Prostate gland (tissue), 2 donors: ENCODE results near the gene ARF3. TPM values are rescaled to one million over a fixed set of nuclear protein-coding genes. Genes with fewer than 3 reads are reported as not detected.

Experiments
- DNase-seq: peaks from one replicate; pipeline ENCODE4 v3.0.0-alpha.2; 2019; ENCODE audit warnings: low spot score
- H3K27ac ChIP-seq, 2 donors: fragments of 200-600 bp; sonication (generic); 2 replicates each; pipeline ENCODE4 v1.5.1; 2017 to 2019
- H3K27me3 ChIP-seq: fragments of 200-600 bp; sonication (generic); replicated peaks from 2 replicates; pipeline ENCODE4 v1.5.1; 2019; ENCODE audit not compliant: insufficient read depth
- H3K36me3 ChIP-seq, 2 donors: fragments of 200-600 bp; sonication (generic); 1 replicate in 1 of 2; 2 replicates in 1 of 2; pipeline versions ENCODE4 v1.5.1 to v1.8.1; 2017 to 2019
- H3K4me1 ChIP-seq: fragments of 200-600 bp; sonication (generic); replicated peaks from 2 replicates; pipeline ENCODE4 v1.5.1; 2019
- H3K4me3 ChIP-seq, 2 donors: fragments of 200-600 bp; sonication (generic); 2 replicates each; pipeline ENCODE4 v1.5.1; 2017 to 2019
- H3K9me3 ChIP-seq: fragments of 200-600 bp; sonication (generic); 2 replicates; pipeline ENCODE4 v1.5.1; 2017
- POLR2A ChIP-seq: fragments of 450-650 bp; IDR thresholded peaks from one replicate; pipeline ENCODE4 v1.6.1; 2016; ENCODE audit warnings: antibody characterized with exemption, mild to moderate bottlenecking
- POLR2AphosphoS5 ChIP-seq: sonication (generic); formaldehyde crosslinking; IDR thresholded peaks from one replicate; pipeline ENCODE4 v1.6.1; 2017; ENCODE audit warnings: antibody characterized with exemption
- WGBS: methylation state at CpG from one replicate; pipeline ENCODE4 v1.1.5; 2018; 5-methylcytosine and 5-hydroxymethylcytosine counted together
- intact Hi-C: fragments of 100-400 bp; cut with DNase I; formaldehyde crosslinking; loops from one replicate; pipeline ENCODE4 v1.14.2; 2022
- total RNA-seq, 2 donors: library from RNA; depleted of rRNA; stranded (reverse); fragments of >200 nt; gene quantifications; one replicate each; pipeline ENCODE4 v1.1.0, GENCODE V29; 2016
- TF ChIP-seq, protein P1 (sequence below), 4 experiments: fragments of 200-600 bp in 2 of 4; fragments of 450-650 bp in 2 of 4; sonication (generic) in 2 of 4; IDR thresholded peaks; 1 replicate in 3 of 4; 2 replicates in 1 of 4; pipeline ENCODE4 v1.5.1; 2016 to 2019; ENCODE audit warnings: antibody characterized with exemption in 4 of 4, mild to moderate bottlenecking in 2 of 4, moderate library complexity in 2 of 4

The ARF3 gene
- total RNA-seq, 2 donors from 2014 or later, result 87.6 to 92.4 TPM

DNA sequence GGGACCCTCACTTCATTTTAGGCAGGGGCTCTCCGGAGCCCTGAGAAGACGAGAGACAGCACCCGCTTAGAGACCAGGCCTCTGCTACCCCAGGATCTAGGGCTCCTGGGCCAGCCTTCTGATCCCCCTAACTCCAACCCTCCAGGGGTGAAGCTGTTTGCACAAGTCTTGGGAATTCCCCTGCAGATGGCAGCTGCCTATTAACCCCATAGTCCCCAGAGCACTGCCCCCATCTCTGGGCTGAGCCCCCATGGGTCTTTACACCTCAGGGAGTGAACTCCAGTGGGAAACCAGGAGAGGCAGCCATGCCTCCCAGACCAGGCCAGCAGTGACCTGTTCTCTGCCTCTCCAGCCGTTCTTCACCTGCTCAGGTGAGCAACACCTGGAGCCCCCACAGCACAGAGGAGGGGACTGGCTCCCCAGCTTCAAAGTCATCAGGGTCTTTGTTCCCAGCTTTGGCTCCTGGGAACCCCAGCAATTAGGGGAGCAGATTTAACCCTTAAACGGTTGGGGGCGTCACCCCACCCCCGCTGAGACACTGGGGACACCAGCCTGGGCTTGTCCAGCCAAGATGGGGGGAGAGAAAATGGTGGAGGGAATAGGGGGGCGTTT is 12.0 kb upstream of the ARF3 start:
- no peaks in the 10 kb centered on the region for H3K4me1 ChIP-seq
- H3K4me3 ChIP-seq, result no peak overlapping the region
- peaks cover 17% of the 10 kb centered on the region for H3K27me3 ChIP-seq
- DNase-seq, result no peak
- no peaks in the 10 kb centered on the region for H3K9me3 ChIP-seq
- WGBS, result 48% methylated on average over 8 of the region's 8 CpGs
- TF ChIP-seq, protein P1, sequence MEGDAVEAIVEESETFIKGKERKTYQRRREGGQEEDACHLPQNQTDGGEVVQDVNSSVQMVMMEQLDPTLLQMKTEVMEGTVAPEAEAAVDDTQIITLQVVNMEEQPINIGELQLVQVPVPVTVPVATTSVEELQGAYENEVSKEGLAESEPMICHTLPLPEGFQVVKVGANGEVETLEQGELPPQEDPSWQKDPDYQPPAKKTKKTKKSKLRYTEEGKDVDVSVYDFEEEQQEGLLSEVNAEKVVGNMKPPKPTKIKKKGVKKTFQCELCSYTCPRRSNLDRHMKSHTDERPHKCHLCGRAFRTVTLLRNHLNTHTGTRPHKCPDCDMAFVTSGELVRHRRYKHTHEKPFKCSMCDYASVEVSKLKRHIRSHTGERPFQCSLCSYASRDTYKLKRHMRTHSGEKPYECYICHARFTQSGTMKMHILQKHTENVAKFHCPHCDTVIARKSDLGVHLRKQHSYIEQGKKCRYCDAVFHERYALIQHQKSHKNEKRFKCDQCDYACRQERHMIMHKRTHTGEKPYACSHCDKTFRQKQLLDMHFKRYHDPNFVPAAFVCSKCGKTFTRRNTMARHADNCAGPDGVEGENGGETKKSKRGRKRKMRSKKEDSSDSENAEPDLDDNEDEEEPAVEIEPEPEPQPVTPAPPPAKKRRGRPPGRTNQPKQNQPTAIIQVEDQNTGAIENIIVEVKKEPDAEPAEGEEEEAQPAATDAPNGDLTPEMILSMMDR (IDR thresholded peaks at IDR 0.05), result no peak
- TF ChIP-seq POLR2AphosphoS5 (no peak), POLR2A (no peak)
- H3K36me3 ChIP-seq, result no peaks in the 10 kb centered on the region
- intact Hi-C loops, result no loop called here
- H3K27ac ChIP-seq, result no peak overlapping the region

- H3K4me1 ChIP-seq, result no peaks in the 10 kb centered on the region
- H3K27ac ChIP-seq, result no peak overlapping the region
- H3K36me3 ChIP-seq, result no peaks in the 10 kb centered on the region
- no peak for DNase-seq
- H3K4me3 ChIP-seq, result no peak overlapping the region
- intact Hi-C loops, result no loop called here
- peaks cover 16% of the 10 kb centered on the region for H3K27me3 ChIP-seq
- 80% methylated on average over 3 of the region's 3 CpGs for WGBS
- TF ChIP-seq, protein P1 (IDR thresholded peaks at IDR 0.05), result no peak
- no peak for TF ChIP-seq POLR2AphosphoS5
- H3K9me3 ChIP-seq, result no peaks in the 10 kb centered on the region
Observed at GRCh38 chr12:48968467-48968866, 11.2 kb upstream of the ARF3 start.

GRCh38 chr12:48967991-48968390 is 10.7 kb upstream of the ARF3 start:
- no peak for DNase-seq
- Histone ChIP-seq H3K27ac (no peak overlapping the region), H3K9me3 (no peaks in the 10 kb centered on the region), H3K4me3 (no peak overlapping the region), H3K36me3 (no peaks in the 10 kb centered on the region), H3K4me1 (no peaks in the 10 kb centered on the region), H3K27me3 (peaks cover 15% of the 10 kb centered on the region)
- WGBS, result 87% methylated on average over 7 of the region's 7 CpGs
- TF ChIP-seq POLR2A (no peak), POLR2AphosphoS5 (no peak)
- TF ChIP-seq, protein P1 (IDR thresholded peaks at IDR 0.05), result no peak
- intact Hi-C loops, result no loop called here

- no peak for TF ChIP-seq POLR2AphosphoS5
- no peak for TF ChIP-seq POLR2A
- TF ChIP-seq, protein P1 (IDR thresholded peaks at IDR 0.05), result no peak
- Histone ChIP-seq H3K27ac (no peak overlapping the region), H3K4me1 (no peaks in the 10 kb centered on the region), H3K9me3 (no peaks in the 10 kb centered on the region), H3K4me3 (no peak overlapping the region), H3K27me3 (peaks cover 7% of the 10 kb centered on the region), H3K36me3 (no peaks in the 10 kb centered on the region)
- intact Hi-C loops, result no loop called here
- DNase-seq, result no peak
- 69% methylated on average over 14 of the region's 20 CpGs for WGBS
Observed at GRCh38 chr12:48966177-48966895, 9.0 kb upstream of the ARF3 start.

DNA sequence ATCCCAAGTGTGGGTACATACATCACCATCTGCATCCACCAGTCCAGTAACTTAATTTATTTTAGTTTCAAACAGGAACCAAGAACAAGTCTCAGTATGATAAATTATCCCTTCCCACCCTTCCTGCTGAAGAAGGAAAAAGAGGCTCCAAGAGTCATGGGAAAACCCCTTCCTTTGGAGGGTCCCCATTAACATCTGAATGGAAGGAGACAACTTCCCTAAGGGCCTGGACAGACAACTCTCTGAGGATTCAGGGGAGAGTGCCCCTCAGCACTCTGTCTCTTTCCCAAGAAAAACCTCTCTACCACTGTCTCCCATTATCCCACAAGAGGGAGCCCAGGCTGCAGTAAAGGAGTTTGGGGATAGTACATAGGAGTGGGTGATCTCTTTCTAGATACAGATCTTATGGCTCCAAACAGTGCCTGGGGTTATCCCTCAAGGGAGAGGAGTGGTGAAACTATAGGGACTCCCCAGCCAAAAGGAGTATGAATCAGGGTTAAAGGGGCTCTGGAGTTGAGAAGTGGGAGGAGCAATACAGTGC is 8.1 kb upstream of the ARF3 start:
- Histone ChIP-seq H3K27ac (no peak overlapping the region), H3K27me3 (peaks cover 3% of the 10 kb centered on the region), H3K36me3 (no peaks in the 10 kb centered on the region), H3K9me3 (no peaks in the 10 kb centered on the region), H3K4me1 (no peaks in the 10 kb centered on the region), H3K4me3 (no peak overlapping the region)
- intact Hi-C loops, result no loop called here
- TF ChIP-seq, protein P1 (IDR thresholded peaks at IDR 0.05), result no peak
- DNase-seq, result no peak
